Suprapubic skin (tissue), 3 donors: ENCODE results near the gene ISYNA1.

Source experiments
- CTCF ChIP-seq, 2 donors: fragments of 200-600 bp in 1 of 2; fragments of 450-650 bp in 1 of 2; sonication (generic) in 1 of 2; IDR thresholded peaks; one replicate each; pipeline ENCODE4 v1.5.1; 2016 to 2019; ENCODE audit warnings: antibody characterized with exemption in 2 of 2, mild to moderate bottlenecking in 1 of 2, moderate library complexity in 1 of 2
- EP300 ChIP-seq: sonication (generic); formaldehyde crosslinking; IDR thresholded peaks from one replicate; pipeline ENCODE4 v1.6.1; 2017; ENCODE audit warnings: antibody characterized with exemption

- TF ChIP-seq CTCF (IDR thresholded peaks at IDR 0.05) (no peak), EP300 (no peak)
Observed at GRCh38 chr19:18481505-18482222, 43.7 kb upstream of the ISYNA1 start.
